OCI-LY3 (cell line): ENCODE results near the gene CRADD.

Source experiments
- H2AFZ ChIP-seq: fragments of 200-600, 300-600 bp; shearing (Covaris generic); 2 replicates; pipeline ENCODE4 v1.6.0; 2014; ENCODE audit warnings: antibody characterized with exemption, low read depth, low read length
- H3K27ac ChIP-seq: fragments of 200-600, 300-600 bp; sonication (generic); 2 replicates; pipeline ENCODE4 v1.5.1; 2014; ENCODE audit warnings: mild to moderate bottlenecking, low read length, moderate library complexity, mixed read lengths
- H3K27me3 ChIP-seq: fragments of 200-600, 300-600 bp; sonication (generic); 2 replicates; pipeline ENCODE4 v1.6.1; 2014; ENCODE audit warnings: low read depth, low read length, mixed read lengths
- H3K36me3 ChIP-seq: fragments of 200-600, 300-600 bp; sonication (generic); replicated peaks from 2 replicates; pipeline ENCODE3; 2014; ENCODE audit warnings: low read depth, low read length, mixed read lengths
- H3K4me1 ChIP-seq: fragments of 300-600, 200-600 bp; sonication (generic); 2 replicates; pipeline ENCODE4 v1.6.1; 2014; ENCODE audit warnings: low read length, mixed read lengths
- H3K4me2 ChIP-seq: fragments of 200-600, 300-600 bp; sonication (generic); 2 replicates; pipeline ENCODE4 v1.6.1; 2014; ENCODE audit warnings: low read length, mixed read lengths
- H3K4me3 ChIP-seq: fragments of 300-600, 200-600 bp; sonication (generic); 2 replicates; pipeline ENCODE4 v1.5.1; 2014; ENCODE audit warnings: antibody characterized with exemption, mild to moderate bottlenecking, low read length, moderate library complexity
- H3K79me2 ChIP-seq: fragments of 300-600, 200-600 bp; shearing (Covaris generic); 2 replicates; pipeline ENCODE4 v1.6.1; 2014; ENCODE audit warnings: mild to moderate bottlenecking, low read length, mixed read lengths
- H3K9ac ChIP-seq: fragments of 300-600, 200-600 bp; shearing (Covaris generic); 2 replicates; pipeline ENCODE4 v1.6.0; 2014; ENCODE audit warnings: mild to moderate bottlenecking, low read length, moderate library complexity
- H3K9me3 ChIP-seq: fragments of 200-600, 300-600 bp; shearing (Covaris generic); 2 replicates; pipeline ENCODE4 v1.6.1; 2014; ENCODE audit warnings: low read length, mixed read lengths; ENCODE audit not compliant: insufficient read depth
- H4K20me1 ChIP-seq: fragments of 200-600, 300-600 bp; sonication (generic); 2 replicates; pipeline ENCODE4 v1.6.1; 2016; ENCODE audit warnings: low read length, mixed read lengths; ENCODE audit not compliant: insufficient read depth
- EZH2phosphoT487 ChIP-seq: fragments of 200-600 bp; shearing (Covaris generic); IDR thresholded peaks from 2 replicates; pipeline ENCODE4 v1.6.1; 2018; ENCODE audit warnings: antibody characterized with exemption, mixed run types, low read depth
- TF ChIP-seq, protein P1 (sequence below): fragments of 200-600, 300-600 bp; sonication (generic); IDR thresholded peaks from 2 replicates; pipeline ENCODE4 v1.5.1; 2014; ENCODE audit warnings: antibody characterized with exemption, low read length, low read depth

The CRADD gene

DNA sequence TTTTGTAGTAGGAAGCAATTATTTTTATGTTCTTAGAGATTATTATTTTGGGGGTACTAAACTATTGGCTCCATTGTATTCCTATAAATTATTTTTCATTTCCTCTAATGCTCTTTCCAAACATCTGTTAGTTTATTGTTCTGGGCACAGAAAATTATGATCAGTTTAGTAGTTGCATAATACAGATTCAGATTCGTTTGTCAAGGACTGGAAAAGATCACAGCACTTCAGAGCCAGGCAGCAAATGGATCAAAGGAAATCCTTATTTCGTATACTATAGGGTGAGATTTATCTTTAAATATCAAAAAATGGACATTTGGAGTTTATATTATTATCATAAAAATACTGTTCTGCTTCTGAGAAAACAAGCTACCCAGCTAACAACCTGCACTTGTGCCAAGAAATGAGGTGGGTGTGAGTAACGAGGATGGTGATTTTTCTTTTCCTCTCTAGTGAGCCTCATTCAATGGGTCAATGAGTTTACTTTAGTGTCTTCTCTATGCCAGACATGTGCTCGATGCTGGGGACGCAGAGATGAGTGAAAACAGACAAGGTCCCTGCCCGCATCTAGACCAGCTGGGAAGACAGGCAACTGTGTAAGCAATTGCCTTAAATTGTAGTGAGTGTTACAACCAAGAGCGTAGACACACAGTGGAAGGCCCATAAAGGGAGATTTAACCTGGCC, 262.6 kb downstream of the CRADD start:
- Histone ChIP-seq H3K27me3 (no peaks in the 10 kb centered on the region), H3K79me2 (no peaks in the 10 kb centered on the region), H3K9ac (no peak overlapping the region), H3K36me3 (no peaks in the 10 kb centered on the region), H3K27ac (no peak overlapping the region), H3K9me3 (peaks cover 14% of the 10 kb centered on the region), H3K4me3 (no peak overlapping the region), H4K20me1 (no peaks in the 10 kb centered on the region), H3K4me2 (no peak overlapping the region), H2AFZ (no peak overlapping the region), H3K4me1 (no peaks in the 10 kb centered on the region)
- TF ChIP-seq, protein P1, sequence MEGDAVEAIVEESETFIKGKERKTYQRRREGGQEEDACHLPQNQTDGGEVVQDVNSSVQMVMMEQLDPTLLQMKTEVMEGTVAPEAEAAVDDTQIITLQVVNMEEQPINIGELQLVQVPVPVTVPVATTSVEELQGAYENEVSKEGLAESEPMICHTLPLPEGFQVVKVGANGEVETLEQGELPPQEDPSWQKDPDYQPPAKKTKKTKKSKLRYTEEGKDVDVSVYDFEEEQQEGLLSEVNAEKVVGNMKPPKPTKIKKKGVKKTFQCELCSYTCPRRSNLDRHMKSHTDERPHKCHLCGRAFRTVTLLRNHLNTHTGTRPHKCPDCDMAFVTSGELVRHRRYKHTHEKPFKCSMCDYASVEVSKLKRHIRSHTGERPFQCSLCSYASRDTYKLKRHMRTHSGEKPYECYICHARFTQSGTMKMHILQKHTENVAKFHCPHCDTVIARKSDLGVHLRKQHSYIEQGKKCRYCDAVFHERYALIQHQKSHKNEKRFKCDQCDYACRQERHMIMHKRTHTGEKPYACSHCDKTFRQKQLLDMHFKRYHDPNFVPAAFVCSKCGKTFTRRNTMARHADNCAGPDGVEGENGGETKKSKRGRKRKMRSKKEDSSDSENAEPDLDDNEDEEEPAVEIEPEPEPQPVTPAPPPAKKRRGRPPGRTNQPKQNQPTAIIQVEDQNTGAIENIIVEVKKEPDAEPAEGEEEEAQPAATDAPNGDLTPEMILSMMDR, result no peak
- TF ChIP-seq EZH2phosphoT487, result no peak

DNA sequence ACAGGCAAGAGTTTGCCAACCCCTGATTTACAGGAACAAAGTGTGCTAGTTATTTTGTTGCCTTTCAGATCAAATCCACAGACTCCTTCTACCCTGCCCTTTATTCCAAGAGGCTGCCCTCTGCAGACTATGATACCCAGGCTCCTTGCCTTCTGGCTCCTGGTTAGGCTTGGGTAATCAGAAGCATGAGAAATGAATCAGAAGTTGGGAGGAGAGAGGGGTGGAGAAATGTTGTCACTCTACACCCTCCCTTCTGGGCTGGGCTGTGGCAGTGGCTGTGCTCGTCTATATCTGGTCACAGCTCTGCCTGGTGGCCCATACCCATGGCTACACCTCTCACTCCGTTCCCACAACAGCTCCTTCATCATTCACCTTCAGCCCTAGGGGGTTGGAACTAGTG, 266.6 kb downstream of the CRADD start:
- Histone ChIP-seq H3K27ac (no peak overlapping the region), H3K4me2 (no peak overlapping the region), H2AFZ (no peak overlapping the region)

DNA sequence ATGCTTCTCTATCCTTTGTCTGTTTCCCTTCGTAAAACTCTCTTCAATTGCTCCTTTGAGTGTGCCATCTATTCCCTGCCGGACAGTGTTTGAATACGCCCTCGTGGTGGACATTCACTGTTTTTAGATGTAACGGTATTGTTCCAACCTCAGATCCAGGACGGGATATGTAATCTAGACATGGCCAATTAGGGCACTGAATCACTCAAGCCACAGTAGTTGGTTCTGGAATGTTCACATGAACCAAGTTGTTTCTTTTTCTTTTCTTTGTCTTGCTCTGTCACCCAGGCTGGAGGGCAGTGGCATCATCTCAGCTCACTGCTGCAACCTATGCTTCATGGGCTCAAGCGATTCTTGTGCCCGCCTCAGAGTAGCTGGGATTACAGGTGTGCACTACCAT, 267.0 kb downstream of the CRADD start:
- Histone ChIP-seq H3K4me1 (no peaks in the 10 kb centered on the region), H3K9ac (no peak overlapping the region), H2AFZ (no peak overlapping the region), H3K36me3 (no peaks in the 10 kb centered on the region), H4K20me1 (no peaks in the 10 kb centered on the region), H3K27me3 (no peaks in the 10 kb centered on the region), H3K4me3 (no peak overlapping the region), H3K4me2 (no peak overlapping the region), H3K27ac (no peak overlapping the region), H3K9me3 (no peaks in the 10 kb centered on the region), H3K79me2 (no peaks in the 10 kb centered on the region)
- TF ChIP-seq, protein P1, result no peak
- TF ChIP-seq EZH2phosphoT487, result no peak

More for the DNA sequence above, 266.6 kb downstream of the CRADD start:
- no peak for TF ChIP-seq EZH2phosphoT487
- TF ChIP-seq, protein P1, result no peak
- H3K79me2 ChIP-seq, result no peaks in the 10 kb centered on the region
- H4K20me1 ChIP-seq, result no peaks in the 10 kb centered on the region
- H3K36me3 ChIP-seq, result no peaks in the 10 kb centered on the region
- H3K9ac ChIP-seq, result no peak overlapping the region
- H3K9me3 ChIP-seq, result no peaks in the 10 kb centered on the region
- H3K4me3 ChIP-seq, result no peak overlapping the region
- no peaks in the 10 kb centered on the region for H3K27me3 ChIP-seq
- H3K4me1 ChIP-seq, result no peaks in the 10 kb centered on the region
